ENCODE measurements around the gene SPPL3. TPM values are rescaled to one million over a fixed set of nuclear protein-coding genes. Genes with fewer than 3 reads are reported as not detected.

SPPL3 gene
- total RNA-seq, 1 donor from 2014 or later: 40.3 TPM

DNA sequence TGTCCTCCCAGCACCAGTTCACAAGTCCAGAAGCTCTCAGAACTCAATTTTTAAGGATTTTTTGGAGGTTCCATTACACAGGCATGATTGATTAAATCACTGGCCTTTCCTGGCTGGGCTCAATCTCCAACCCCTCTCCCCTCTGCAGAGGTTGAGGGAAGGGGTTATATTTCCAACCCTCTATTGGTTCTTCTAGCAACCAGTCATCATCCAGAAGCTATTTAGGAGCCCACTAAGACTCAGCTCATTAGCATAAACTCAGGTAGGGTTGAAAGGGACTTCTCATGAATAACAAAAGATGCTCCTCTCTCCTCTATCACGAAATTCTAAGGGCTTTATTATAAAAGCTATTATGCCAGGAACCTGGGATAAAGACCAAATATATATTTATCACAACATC is 41.5 kb downstream of the SPPL3 start:
- intact Hi-C loops (cut with micrococcal nuclease): no loop called here
- ATAC-seq (ENCODE audit: low read depth): no peak
- Mint-ChIP-seq H3K9me3 (no peaks in the 10 kb centered on the region), H3K27ac (peak overlapping the region; percentile 7), H3K4me1 (peaks cover 35% of the 10 kb centered on the region), H3K36me3 (ENCODE audit: low read depth) (peaks cover 8% of the 10 kb centered on the region), H3K27me3 (no peaks in the 10 kb centered on the region), H3K4me3 (no peak overlapping the region)
- CTCF ChIA-PET: no interaction called here
- TF ChIP-seq, protein P1, sequence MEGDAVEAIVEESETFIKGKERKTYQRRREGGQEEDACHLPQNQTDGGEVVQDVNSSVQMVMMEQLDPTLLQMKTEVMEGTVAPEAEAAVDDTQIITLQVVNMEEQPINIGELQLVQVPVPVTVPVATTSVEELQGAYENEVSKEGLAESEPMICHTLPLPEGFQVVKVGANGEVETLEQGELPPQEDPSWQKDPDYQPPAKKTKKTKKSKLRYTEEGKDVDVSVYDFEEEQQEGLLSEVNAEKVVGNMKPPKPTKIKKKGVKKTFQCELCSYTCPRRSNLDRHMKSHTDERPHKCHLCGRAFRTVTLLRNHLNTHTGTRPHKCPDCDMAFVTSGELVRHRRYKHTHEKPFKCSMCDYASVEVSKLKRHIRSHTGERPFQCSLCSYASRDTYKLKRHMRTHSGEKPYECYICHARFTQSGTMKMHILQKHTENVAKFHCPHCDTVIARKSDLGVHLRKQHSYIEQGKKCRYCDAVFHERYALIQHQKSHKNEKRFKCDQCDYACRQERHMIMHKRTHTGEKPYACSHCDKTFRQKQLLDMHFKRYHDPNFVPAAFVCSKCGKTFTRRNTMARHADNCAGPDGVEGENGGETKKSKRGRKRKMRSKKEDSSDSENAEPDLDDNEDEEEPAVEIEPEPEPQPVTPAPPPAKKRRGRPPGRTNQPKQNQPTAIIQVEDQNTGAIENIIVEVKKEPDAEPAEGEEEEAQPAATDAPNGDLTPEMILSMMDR (IDR thresholded peaks at IDR 0.05): no peak
- POLR2A ChIA-PET: no interaction called here
- DNase-seq: no peak

DNA sequence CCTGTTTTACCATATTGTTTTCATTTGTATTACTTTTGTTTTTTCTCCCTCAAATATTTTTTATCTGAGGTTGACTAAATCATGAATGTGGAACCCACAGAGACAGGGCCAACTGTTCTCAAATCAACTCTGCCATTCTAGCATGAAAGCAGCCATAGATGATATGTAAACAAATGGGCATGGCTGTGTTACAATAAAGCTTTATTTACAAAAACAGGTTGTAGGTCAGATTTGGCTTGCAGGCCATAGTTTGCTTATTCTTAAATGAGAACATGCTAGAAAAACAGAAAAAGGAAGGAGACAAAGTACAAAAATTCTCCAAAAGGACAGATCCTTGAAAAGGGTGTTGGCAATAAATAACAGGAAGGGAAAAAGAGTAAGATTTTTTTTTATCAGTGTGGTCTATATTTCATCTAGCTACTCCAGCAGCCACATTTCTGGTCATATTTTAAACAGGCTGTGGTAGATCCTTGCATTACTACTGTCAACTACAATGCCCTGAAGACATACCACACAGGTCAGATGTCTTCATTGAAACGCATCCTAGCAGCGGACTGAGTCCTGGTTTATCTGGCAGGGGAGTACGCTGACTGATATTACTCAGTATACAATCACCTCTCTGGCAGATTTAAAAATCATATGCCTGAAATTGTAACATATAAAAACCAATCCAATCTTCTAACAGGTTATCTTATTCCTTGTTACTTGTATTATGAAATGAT is 42.9 kb downstream of the SPPL3 start:
- H3K4me3 Mint-ChIP-seq: no peak overlapping the region
- no peaks in the 10 kb centered on the region for H3K27me3 Mint-ChIP-seq
- no peaks in the 10 kb centered on the region for H3K9me3 Mint-ChIP-seq
- DNase-seq: no peak
- CTCF ChIA-PET: no interaction called here
- peak overlapping the region; percentile 27 for H3K27ac Mint-ChIP-seq
- intact Hi-C loops (cut with micrococcal nuclease): no loop called here
- H3K36me3 Mint-ChIP-seq (ENCODE audit: low read depth): peaks cover 7% of the 10 kb centered on the region
- ATAC-seq (ENCODE audit: low read depth): no peak
- POLR2A ChIA-PET: no interaction called here
- peaks cover 47% of the 10 kb centered on the region for H3K4me1 Mint-ChIP-seq
- TF ChIP-seq, protein P1 (IDR thresholded peaks at IDR 0.05): no peak

DNA sequence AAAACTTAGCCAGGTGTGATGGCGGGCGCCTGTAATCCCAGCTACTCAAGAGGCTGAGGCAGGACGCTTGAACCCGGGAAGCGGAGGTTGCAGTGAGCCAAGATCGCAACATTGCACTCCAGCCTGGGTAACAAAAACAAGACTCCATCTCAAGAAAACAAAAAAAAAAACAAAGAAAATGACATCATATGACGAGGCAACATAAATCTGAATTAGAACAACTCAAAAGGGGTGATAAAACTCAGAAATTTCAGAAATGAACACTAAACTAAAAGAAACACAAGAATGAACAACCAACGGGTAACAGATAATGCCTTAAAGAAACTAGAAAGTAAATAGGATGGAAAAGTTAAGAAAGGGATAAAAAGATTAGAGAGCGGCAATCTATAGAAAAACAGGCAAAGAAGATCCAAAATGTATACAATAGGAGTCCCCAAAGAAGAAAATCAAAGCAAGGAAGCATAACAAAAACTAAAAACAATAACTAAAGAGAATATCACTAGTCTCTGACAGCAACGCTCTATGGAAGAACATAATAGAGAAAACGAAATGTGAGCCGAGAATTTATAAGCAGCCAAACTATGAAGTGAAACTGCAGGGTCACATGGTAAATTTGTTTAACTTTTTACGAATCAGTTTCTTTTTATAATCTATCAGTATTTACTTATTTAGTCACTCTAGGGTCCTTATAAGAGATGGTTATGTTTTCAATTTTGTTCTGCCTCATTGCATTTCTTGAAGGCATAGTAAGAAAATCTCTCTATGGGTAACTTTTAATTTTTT is 45.7 kb downstream of the SPPL3 start:
- H3K27me3 Mint-ChIP-seq: no peaks in the 10 kb centered on the region
- H3K9me3 Mint-ChIP-seq: no peaks in the 10 kb centered on the region
- H3K4me3 Mint-ChIP-seq: peak overlapping the region; percentile 70
- DNase-seq (no peak), ATAC-seq (ENCODE audit: low read depth) (no peak)
- POLR2A ChIA-PET: no interaction called here
- CTCF ChIA-PET: no interaction called here
- TF ChIP-seq, protein P1 (IDR thresholded peaks at IDR 0.05): no peak
- H3K36me3 Mint-ChIP-seq (ENCODE audit: low read depth): peaks cover 6% of the 10 kb centered on the region
- peaks cover 66% of the 10 kb centered on the region for H3K4me1 Mint-ChIP-seq
- H3K27ac Mint-ChIP-seq: peak overlapping the region; percentile 82
- intact Hi-C loops (cut with micrococcal nuclease): loop anchor here (5.0 kb wide), 1 partner anchor 36 kb away; no protein-coding TSS in a partner anchor

DNA sequence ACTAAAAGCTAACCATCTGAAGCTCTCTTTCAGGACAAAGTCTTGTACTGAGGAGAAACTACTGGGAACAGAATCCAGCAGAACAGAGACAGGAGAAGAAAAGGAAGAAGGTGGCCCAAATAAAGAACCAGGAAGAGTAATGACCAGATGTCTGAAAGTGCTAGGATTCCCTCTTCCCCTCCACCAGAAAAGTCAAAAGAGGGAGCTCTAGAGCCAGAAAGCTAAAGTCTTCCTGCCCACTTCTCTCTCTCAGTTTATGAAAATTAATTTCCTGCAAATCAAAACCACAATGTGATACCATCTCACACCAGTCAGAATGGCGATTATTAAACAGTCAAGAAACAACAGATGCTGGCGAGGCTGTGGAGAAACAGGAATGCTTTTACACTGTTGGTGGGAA is 47.2 kb downstream of the SPPL3 start:
- TF ChIP-seq, protein P1 (IDR thresholded peaks at IDR 0.05): no peak
- Mint-ChIP-seq H3K9me3 (no peaks in the 10 kb centered on the region), H3K4me3 (peak overlapping the region; percentile 52), H3K27ac (peak overlapping the region; percentile 55), H3K4me1 (peaks cover 68% of the 10 kb centered on the region), H3K27me3 (no peaks in the 10 kb centered on the region), H3K36me3 (ENCODE audit: low read depth) (peaks cover 6% of the 10 kb centered on the region)
- intact Hi-C loops (cut with micrococcal nuclease): loop anchor here (1.0 to 5.0 kb wide), 3 partner anchors 35 to 114 kb away; no protein-coding TSS in a partner anchor
- no peak for DNase-seq
- ChIA-PET CTCF (interaction anchor here (0.7 to 2.0 kb wide), 6 partner anchors 10 to 268 kb away, joined by 3 to 11 read pairs (median 5); partner anchors contain the start of gene SPPL3), POLR2A (interaction anchor here (0.6 to 1.7 kb wide), 9 partner anchors 8 to 244 kb away, joined by 3 to 13 read pairs (median 3); no protein-coding TSS in a partner anchor)
- peak; percentile 50 for ATAC-seq (ENCODE audit: low read depth)
